Stimulated activated CD4-positive, alpha-beta T cell treated with anti-CD3 and anti-CD28 coated beads, Interleukin-15, amount 100 ng/mL, for 48 hours (primary cell): ENCODE results near the gene TOP2A.
"Not testable (repeated sequence)": the region's sequence is repeated elsewhere in the genome, so short reads cannot be mapped to it uniquely, and the experiment has no call there.

Experiments used
- DNase-seq, 2 donors: peaks; one replicate each; pipeline ENCODE4 v3.0.0-alpha.2; 2020; ENCODE audit warnings: low read depth in 2 of 2

Gene TOP2A

GRCh38 chr17:40430272-40431230 is 12.9 kb upstream of the TOP2A start:
- DNase-seq = no peak

GRCh38 chr17:40427002-40427491 is 9.4 kb upstream of the TOP2A start:
- no peak for DNase-seq

GRCh38 chr17:40425741-40426140 is 8.0 kb upstream of the TOP2A start:
- no peak for DNase-seq

- DNase-seq = no peak
Observed at GRCh38 chr17:40422990-40423633, 5.4 kb upstream of the TOP2A start.

- no peak for DNase-seq
Observed at GRCh38 chr17:40419559-40420331, 2.0 kb upstream of the TOP2A start.

GRCh38 chr17:40418428-40418706 is 671 bp upstream of the TOP2A start:
- DNase-seq = no peak

- DNase-seq = no peak
Observed at GRCh38 chr17:40417258-40417608, 463 bp downstream of the TOP2A start.

- DNase-seq = no peak
Observed at GRCh38 chr17:40416671-40417070, 1.0 kb downstream of the TOP2A start.

GRCh38 chr17:40415390-40415789 is 2.3 kb downstream of the TOP2A start:
- no peak for DNase-seq

- not testable (repeated sequence) for DNase-seq
Observed at GRCh38 chr17:40414312-40414711, 3.4 kb downstream of the TOP2A start.

- no peak for DNase-seq
Observed at GRCh38 chr17:40412880-40413279, 4.8 kb downstream of the TOP2A start.

- no peak for DNase-seq
Observed at GRCh38 chr17:40411821-40412220, 5.9 kb downstream of the TOP2A start.

- no peak for DNase-seq
Observed at GRCh38 chr17:40410082-40410481, 7.6 kb downstream of the TOP2A start.

- DNase-seq = not testable (repeated sequence)
Observed at GRCh38 chr17:40409540-40409939, 8.2 kb downstream of the TOP2A start.

- no peak for DNase-seq
Observed at GRCh38 chr17:40407460-40407859, 10.2 kb downstream of the TOP2A start.

GRCh38 chr17:40404003-40404402 is 13.7 kb downstream of the TOP2A start:
- no peak for DNase-seq

- DNase-seq = no peak
Observed at GRCh38 chr17:40402668-40403067, 15.0 kb downstream of the TOP2A start.

GRCh38 chr17:40399185-40399584 is 18.5 kb downstream of the TOP2A start:
- no peak for DNase-seq

- DNase-seq = not testable (repeated sequence)
Observed at GRCh38 chr17:40386555-40386954, 31.1 kb downstream of the TOP2A start.

GRCh38 chr17:40382251-40382650 is 35.4 kb downstream of the TOP2A start:
- no peak for DNase-seq

- no peak for DNase-seq
Observed at GRCh38 chr17:40378966-40379365, 38.7 kb downstream of the TOP2A start.

GRCh38 chr17:40377832-40378231 is 39.9 kb downstream of the TOP2A start:
- no peak for DNase-seq
